ENCODE data around the gene PHB1. TPM values are rescaled to one million over a fixed set of nuclear protein-coding genes. Genes with fewer than 3 reads are reported as not detected.

The PHB1 gene
- 173 and 306 TPM in 2 replicates for total RNA-seq (ENCODE audit: low replicate concordance)

DNA sequence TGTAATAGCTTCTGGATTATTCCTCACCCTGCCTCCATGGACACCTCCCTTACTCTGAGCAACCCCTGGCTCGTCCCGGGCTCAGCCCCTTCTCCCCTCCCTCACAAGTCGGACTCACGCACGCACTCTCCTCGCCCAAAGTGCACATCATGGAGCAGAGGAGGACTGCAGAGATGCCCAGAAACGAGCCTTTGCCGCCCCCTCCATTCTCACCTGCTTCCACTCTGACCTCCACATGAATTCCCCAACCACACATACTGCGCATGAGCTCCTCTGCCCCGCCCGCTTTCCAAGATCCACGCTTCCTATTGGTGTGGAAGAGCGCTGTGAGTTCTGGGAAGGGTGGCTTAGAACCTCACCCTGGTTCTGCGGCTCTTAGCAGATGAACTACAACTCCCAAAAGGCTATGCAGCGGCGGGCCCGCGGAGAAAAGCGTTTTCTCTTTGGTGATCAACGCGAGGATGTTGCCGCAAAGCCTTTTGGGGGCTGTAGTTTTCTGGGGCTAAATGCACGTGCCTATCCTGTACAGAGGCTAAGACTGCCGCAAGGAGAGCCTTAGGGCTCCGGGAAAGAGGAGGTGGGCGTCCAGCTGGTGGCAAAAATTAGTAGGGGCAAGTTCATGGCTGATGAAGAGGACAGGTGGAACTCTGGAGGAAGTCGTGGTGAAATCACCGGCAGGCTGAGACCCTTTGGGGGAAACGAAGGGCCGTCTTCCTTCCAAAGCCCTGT is at the start of gene PHB1:
Gene PHB1, minus strand, starts transcription at position 261 of the 729 bp plus-strand sequence. CDS start 1,618 bp downstream, outside the sequence.

DNA sequence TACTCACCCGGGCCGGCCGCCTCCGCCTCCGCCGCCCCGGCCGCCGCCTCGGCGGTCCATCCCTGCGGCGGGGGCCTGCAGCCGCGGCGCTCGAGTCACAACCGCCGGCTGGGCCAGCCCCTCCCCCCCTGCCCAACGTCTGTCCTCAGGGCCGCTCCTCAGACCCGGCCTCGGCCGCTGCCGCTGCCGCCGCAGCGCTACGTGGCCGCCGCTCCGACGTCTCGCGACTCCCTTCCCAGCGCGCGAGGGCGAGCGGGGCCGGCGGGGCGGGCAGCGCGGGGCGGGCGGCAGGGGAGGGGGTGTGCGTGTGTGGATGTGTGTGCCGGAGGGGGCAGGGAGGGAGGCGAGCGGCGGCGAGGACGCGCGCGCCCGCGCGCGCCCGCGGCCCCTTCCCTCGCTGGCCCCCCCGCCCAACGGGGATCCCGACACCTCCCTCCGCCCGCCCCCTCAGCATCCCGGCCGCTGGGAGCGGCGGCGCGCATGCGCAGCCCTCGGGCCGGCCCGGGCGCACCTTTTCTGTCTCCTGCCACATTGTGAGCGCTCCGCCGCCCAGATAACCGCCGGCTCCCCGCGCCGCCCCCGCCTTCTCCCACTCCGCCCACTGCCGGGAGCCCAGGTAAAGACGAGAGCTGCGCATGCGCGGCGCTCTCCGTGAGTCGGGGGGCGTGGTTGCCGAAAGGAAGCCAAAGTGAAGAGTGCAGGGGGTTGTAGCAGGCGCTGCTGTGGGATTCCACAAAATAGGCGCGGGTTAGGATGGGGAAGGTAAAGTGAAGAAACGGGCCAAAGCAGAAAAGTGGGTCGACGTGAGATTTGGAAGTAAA is 52.6 kb downstream of the PHB1 start, which contains the start of gene ZNF652:
Gene ZNF652, minus strand, starts transcription at position 349 of the 821 bp plus-strand sequence. CDS start 44,525 bp downstream, outside the sequence.

Other genes starting within 250 kb of the PHB1 start
- gene GNGT2, start 204.3 kb downstream of the PHB1 start, total RNA-seq (ENCODE audit: low replicate concordance): not detected in 2 replicates
- 0.08 and 0.47 TPM in 2 replicates for gene ABI3, start 204.2 kb downstream of the PHB1 start, total RNA-seq (ENCODE audit: low replicate concordance)
- gene PHOSPHO1, start 184.1 kb downstream of the PHB1 start, total RNA-seq (ENCODE audit: low replicate concordance): 0.45 TPM in 1 of 2 replicates, not detected in the other
- gene ZNF652, start 52.6 kb downstream of the PHB1 start, total RNA-seq (ENCODE audit: low replicate concordance): 6.9 and 8.0 TPM in 2 replicates
- 0.60 and 1.5 TPM in 2 replicates for gene NGFR, start 80.4 kb upstream of the PHB1 start, total RNA-seq (ENCODE audit: low replicate concordance)
- gene NXPH3, start 161.0 kb upstream of the PHB1 start, total RNA-seq (ENCODE audit: low replicate concordance): 1.4 and 1.5 TPM in 2 replicates

Data from smooth muscle cell of the coronary artery (primary cell).